ENCODE results near the gene PTX4.
"Not testable (repeated sequence)": the region's sequence is repeated elsewhere in the genome, so short reads cannot be mapped to it uniquely, and the experiment has no call there.

The PTX4 gene

DNA sequence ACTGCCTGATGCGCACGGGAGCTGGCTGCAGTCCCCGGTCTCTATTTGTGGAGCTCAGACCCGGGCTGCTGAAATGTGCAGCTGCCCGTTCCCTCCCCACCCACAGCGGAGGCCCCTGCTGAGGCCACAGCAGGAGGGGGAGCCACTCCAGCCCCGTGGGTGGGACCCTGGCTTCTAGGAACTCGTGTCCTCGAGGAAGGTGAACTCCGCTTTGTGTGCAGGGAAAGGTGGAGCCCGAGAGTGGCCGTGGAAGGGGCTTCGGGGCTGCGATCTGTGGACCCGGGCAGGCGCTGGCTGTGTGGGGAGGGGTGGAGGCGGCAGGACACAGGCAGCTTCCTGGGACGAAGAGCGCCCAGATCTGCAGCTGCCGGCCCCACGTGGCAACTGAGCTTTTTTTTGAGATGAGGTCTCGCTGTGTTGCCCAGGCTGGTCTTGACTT is 47.3 kb downstream of the PTX4 start:
- Histone ChIP-seq H3K4me2 (ENCODE audit: low read length) (no peak overlapping the region), H3K9ac (ENCODE audit: low read depth, low read length) (no peak overlapping the region), H3K27me3 (ENCODE audit: control insufficient read depth, insufficient read depth, low read length) (no peaks in the 10 kb centered on the region), H3K4me1 (ENCODE audit: control insufficient read depth, insufficient read depth, low read length) (no peaks in the 10 kb centered on the region), H3K4me3 (ENCODE audit: low read length) (no peak overlapping the region), H3K9me3 (replicated peaks; ENCODE audit: low read length) (no peaks in the 10 kb centered on the region), H3K36me3 (ENCODE audit: insufficient read depth, low read length) (no peaks in the 10 kb centered on the region)

- H3K9me3 ChIP-seq (replicated peaks; ENCODE audit: low read length); H3K4me3 ChIP-seq (ENCODE audit: low read length); H3K4me2 ChIP-seq (ENCODE audit: low read length); H3K27me3 ChIP-seq (ENCODE audit: control insufficient read depth, insufficient read depth, low read length); H3K9ac ChIP-seq (ENCODE audit: low read depth, low read length); H3K4me1 ChIP-seq (ENCODE audit: control insufficient read depth, insufficient read depth, low read length); H3K36me3 ChIP-seq (ENCODE audit: insufficient read depth, low read length): not testable (repeated sequence)
These were observed 49.1 kb downstream of the PTX4 start for GRCh38 chr16:1439699-1440074.

DNA sequence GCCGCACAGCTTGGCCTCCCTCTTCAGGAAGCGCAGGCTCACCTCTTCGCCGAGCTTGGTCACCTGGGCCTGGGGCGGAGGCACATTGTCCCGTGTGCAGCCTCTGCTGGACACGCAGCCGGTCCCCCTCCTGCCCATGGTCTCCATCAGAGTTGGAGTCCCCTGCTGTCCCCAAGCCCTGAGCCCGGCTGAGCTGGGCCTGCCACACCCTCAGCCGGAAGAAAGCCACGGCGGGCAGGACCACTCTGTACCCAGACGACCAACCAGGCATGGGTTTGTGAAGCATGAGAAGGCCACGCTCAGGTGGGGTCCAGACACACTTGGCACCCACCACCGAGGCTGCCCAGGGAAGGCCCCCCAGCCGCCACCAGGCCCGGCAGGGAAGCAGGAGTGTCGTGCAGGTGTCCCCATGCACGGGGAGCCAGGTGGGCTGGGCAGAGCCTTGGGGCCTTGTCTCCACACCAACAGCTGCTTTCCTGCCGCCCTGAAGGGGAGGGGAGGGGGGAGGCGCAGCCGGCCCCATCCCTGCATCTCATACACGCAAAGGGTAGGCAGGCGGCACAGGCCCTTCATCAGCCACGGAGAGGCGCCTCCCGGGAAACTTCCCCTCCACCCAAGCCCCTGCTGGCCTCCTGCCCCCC is 49.6 kb downstream of the PTX4 start:
- Histone ChIP-seq H3K27me3 (ENCODE audit: control insufficient read depth, insufficient read depth, low read length) (no peaks in the 10 kb centered on the region), H3K36me3 (ENCODE audit: insufficient read depth, low read length) (no peaks in the 10 kb centered on the region), H3K4me2 (ENCODE audit: low read length) (no peak overlapping the region), H3K9me3 (replicated peaks; ENCODE audit: low read length) (no peaks in the 10 kb centered on the region), H3K4me3 (ENCODE audit: low read length) (no peak overlapping the region), H3K4me1 (ENCODE audit: control insufficient read depth, insufficient read depth, low read length) (no peaks in the 10 kb centered on the region), H3K9ac (ENCODE audit: low read depth, low read length) (no peak overlapping the region)

DNA sequence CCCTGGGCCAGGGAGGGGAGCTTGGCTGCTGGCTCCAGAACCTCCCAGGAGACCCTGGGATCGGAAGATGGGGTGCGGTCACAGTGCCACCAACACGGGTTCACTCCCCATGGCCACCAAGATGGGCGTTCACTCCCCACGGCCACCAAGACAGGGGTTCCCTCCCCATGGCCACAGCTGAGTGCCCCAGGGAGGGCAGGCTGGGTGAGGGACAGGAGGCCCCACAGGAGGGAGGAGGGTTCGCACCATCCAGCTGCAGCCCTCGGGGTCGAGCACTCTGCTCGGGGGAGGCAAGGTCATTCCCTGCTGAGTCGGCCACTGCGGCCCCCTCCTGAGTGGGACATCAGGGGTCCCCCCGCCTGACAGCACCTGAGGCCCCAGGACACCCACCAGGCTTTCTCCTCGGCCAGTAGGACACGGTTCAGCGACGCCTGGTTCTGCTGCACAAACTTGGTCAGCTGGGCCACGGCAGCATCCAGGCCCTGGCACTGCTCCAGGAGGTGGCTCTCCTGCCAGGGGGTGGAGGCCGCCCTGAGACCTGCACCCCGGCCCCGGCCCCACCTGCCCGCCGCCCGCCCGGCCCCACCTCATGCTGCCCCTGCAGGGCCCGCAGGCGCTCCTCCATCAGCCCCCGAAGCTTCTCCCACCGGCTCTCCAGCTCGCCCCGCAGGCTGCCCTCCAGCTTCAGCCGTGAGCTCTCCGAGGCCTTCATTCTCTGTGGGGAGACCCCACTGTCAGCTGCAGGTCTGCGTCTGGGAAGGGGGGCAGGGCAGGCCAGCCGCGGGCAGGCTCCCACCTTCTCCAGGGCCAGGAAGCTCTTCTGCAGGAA is 50.3 kb downstream of the PTX4 start:
- H3K27me3 ChIP-seq (ENCODE audit: control insufficient read depth, insufficient read depth, low read length): no peaks in the 10 kb centered on the region
- H3K4me2 ChIP-seq (ENCODE audit: low read length): no peak overlapping the region
- no peaks in the 10 kb centered on the region for H3K9me3 ChIP-seq (replicated peaks; ENCODE audit: low read length)
- no peaks in the 10 kb centered on the region for H3K36me3 ChIP-seq (ENCODE audit: insufficient read depth, low read length)
- H3K9ac ChIP-seq (ENCODE audit: low read depth, low read length): no peak overlapping the region
- H3K4me1 ChIP-seq (ENCODE audit: control insufficient read depth, insufficient read depth, low read length): no peaks in the 10 kb centered on the region
- H3K4me3 ChIP-seq (ENCODE audit: low read length): no peak overlapping the region

- no peaks in the 10 kb centered on the region for H3K27me3 ChIP-seq (ENCODE audit: control insufficient read depth, insufficient read depth, low read length)
- no peaks in the 10 kb centered on the region for H3K36me3 ChIP-seq (ENCODE audit: insufficient read depth, low read length)
- H3K9me3 ChIP-seq (replicated peaks; ENCODE audit: low read length): no peaks in the 10 kb centered on the region
- H3K4me2 ChIP-seq (ENCODE audit: low read length): no peak overlapping the region
- H3K4me3 ChIP-seq (ENCODE audit: low read length): no peak overlapping the region
- no peak overlapping the region for H3K9ac ChIP-seq (ENCODE audit: low read depth, low read length)
- no peaks in the 10 kb centered on the region for H3K4me1 ChIP-seq (ENCODE audit: control insufficient read depth, insufficient read depth, low read length)
These were observed 51.1 kb downstream of the PTX4 start for GRCh38 chr16:1437606-1438005.

- no peaks in the 10 kb centered on the region for H3K36me3 ChIP-seq (ENCODE audit: insufficient read depth, low read length)
- H3K4me3 ChIP-seq (ENCODE audit: low read length): no peak overlapping the region
- H3K9me3 ChIP-seq (replicated peaks; ENCODE audit: low read length): no peaks in the 10 kb centered on the region
- no peak overlapping the region for H3K9ac ChIP-seq (ENCODE audit: low read depth, low read length)
- no peak overlapping the region for H3K4me2 ChIP-seq (ENCODE audit: low read length)
- H3K4me1 ChIP-seq (ENCODE audit: control insufficient read depth, insufficient read depth, low read length): no peaks in the 10 kb centered on the region
- H3K27me3 ChIP-seq (ENCODE audit: control insufficient read depth, insufficient read depth, low read length): no peaks in the 10 kb centered on the region
These were observed 51.9 kb downstream of the PTX4 start for GRCh38 chr16:1436731-1437355.

DNA sequence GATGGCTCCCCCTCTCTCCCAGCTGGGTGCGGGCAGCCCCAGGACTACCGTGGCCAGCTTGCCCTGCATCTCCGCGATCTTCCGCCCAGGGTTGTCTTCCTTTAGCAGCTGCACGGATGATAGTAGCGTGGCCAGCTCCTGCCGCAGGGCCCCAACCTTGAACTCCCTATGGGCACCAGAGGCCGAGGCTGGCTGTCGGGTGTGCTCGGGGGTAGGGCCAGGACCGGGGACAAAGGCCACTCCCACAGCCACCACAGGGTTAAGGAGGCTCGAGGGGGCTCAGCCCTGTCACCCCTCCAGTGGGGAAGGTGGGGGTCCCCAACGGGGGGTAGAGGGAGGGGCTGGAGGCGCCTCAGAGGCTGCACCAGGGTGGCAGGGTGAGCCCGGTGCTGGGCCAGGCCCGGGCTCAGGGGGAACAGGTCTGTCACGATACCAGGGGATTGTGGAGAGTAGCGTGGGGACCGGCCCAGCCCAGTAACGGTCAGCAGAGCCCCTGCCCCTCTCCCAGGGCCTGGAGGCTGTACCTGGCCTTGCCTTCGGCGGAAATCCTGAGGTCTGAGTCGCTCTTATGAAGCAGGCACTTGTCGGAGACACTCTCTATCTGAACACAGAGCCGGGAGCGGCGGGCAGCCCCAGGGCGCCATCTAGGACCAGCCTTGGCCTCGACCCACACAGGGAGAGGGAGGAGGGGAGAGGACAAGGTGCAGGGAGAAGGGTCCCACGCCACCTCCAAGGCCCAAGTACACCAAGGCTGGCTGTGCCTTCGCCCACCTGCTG is 52.6 kb downstream of the PTX4 start:
- H3K36me3 ChIP-seq (ENCODE audit: insufficient read depth, low read length): no peaks in the 10 kb centered on the region
- H3K9ac ChIP-seq (ENCODE audit: low read depth, low read length): no peak overlapping the region
- no peaks in the 10 kb centered on the region for H3K4me1 ChIP-seq (ENCODE audit: control insufficient read depth, insufficient read depth, low read length)
- no peaks in the 10 kb centered on the region for H3K9me3 ChIP-seq (replicated peaks; ENCODE audit: low read length)
- H3K4me2 ChIP-seq (ENCODE audit: low read length): no peak overlapping the region
- H3K4me3 ChIP-seq (ENCODE audit: low read length): no peak overlapping the region
- peaks cover 2% of the 10 kb centered on the region for H3K27me3 ChIP-seq (ENCODE audit: control insufficient read depth, insufficient read depth, low read length)
